AG10803 (cell line): Measurements from ENCODE around the gene CEND1.

Experiments
- DNase-seq: peaks from one replicate; pipeline ENCODE4 v3.0.0; 2010; ENCODE audit warnings: low read depth
- H3K4me3 ChIP-seq: 2 replicates; pipeline ENCODE4 v1.5.1; 2011; ENCODE audit warnings: mild to moderate bottlenecking, low read length, control low read depth
- TF ChIP-seq, protein P1 (sequence below): conservative IDR thresholded peaks from 2 replicates; pipeline ENCODE4 v1.5.1; 2011; ENCODE audit warnings: mild to moderate bottlenecking, low read length, control low read depth, inconsistent platforms

CEND1 gene

DNA sequence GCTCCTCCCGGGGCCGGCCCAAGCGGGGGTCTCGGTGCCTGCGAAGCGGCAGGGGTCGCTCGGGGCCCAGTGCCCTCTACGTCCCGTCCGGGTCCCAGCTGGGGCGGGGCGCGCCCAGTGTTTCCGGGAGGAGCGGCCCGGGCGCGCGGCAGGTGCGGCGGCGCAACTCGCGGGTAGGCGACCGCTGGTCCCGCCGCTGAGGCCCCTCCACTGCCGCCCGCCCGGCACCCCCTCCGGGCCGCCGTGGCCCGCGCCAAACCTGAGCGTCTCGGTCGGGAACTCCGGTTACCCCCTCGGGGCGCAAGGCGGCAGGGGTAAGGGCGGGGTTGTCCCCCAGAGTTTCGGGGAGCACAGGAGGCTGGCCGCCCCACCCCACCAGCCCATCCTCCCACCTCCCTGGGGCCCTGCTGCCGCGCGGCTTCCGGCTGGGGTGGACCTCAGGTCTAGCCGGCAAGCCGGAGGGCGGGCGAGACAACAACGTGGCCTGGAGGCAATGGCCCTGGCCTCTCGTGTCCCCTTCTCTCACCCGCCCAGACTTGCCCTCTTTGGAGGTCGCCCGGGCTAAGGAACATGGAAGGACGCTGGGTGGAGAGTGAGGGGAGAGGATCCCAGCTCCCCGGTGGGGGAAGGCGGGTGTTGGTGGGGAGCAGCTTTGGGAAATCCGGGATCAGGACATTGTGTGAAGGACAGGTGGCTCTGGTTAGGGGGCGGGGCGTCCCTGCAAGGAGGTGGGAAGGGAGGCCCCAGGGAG, 37.4 kb upstream of the CEND1 start:
- TF ChIP-seq, protein P1, sequence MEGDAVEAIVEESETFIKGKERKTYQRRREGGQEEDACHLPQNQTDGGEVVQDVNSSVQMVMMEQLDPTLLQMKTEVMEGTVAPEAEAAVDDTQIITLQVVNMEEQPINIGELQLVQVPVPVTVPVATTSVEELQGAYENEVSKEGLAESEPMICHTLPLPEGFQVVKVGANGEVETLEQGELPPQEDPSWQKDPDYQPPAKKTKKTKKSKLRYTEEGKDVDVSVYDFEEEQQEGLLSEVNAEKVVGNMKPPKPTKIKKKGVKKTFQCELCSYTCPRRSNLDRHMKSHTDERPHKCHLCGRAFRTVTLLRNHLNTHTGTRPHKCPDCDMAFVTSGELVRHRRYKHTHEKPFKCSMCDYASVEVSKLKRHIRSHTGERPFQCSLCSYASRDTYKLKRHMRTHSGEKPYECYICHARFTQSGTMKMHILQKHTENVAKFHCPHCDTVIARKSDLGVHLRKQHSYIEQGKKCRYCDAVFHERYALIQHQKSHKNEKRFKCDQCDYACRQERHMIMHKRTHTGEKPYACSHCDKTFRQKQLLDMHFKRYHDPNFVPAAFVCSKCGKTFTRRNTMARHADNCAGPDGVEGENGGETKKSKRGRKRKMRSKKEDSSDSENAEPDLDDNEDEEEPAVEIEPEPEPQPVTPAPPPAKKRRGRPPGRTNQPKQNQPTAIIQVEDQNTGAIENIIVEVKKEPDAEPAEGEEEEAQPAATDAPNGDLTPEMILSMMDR: no peak
- DNase-seq: no peak
- no peak overlapping the region for H3K4me3 ChIP-seq

DNA sequence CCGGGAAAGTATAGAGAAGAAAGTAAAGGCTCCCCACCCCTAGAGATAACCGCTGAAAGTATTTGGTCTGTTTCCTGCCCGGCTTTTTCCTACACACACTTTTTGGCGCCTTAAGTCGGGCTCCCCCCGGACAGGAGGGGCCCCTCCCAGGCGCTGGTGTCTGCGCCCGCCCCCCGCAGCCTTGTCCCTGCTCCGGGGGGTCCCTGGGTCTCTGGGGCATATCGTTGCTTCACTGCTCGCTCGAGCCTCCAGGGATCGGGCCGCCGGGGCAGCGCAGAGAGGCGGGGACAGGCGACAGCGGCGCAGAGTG, 36.9 kb upstream of the CEND1 start:
- no peak for DNase-seq
- H3K4me3 ChIP-seq: no peak overlapping the region
- TF ChIP-seq, protein P1: no peak

GRCh38 chr11:826227-826621, 36.3 kb upstream of the CEND1 start:
- no peak overlapping the region for H3K4me3 ChIP-seq
- TF ChIP-seq, protein P1: no peak

DNA sequence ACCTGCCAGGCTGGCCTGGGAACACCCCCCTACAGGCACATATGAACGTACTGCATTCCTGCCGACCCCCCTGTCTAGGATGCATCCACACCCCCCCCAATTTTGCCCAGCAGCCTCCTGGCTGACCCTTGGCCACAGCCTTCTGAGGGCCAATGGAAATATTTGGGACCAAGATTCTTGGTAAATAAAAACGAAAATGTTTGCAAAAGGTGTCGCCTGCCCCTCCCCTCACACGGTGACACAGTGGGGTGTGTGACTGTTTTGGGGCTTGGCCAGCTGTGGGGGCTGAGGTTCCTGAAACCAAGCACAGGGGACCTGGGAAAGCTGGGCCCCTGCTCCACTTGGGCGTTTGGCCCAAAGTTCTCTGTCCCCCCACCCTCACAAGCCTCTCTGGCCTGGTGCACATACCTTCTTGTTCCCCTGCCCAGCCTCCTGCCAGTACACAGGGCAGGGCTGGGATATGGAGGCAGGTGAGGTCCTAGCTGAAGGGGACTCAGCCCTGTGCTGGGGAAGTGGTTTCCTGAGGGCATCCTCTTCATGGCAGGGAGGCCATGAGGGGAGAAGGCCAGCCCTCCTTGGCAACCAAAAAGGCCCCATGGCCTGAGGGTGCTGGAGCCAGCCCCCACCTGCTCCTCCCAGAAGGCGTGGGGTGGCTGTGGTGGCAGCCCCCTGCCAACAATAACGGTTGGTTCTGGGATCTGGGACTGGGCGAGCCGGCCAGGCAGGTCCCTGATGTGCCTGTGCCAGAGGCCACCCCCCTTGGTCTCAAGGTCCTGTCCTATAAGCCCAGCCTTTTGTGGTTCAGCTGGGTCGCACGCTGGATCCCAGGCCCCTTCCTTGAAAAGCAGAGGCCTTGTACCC, 35.7 kb upstream of the CEND1 start:
- no peak overlapping the region for H3K4me3 ChIP-seq
- TF ChIP-seq, protein P1: no peak
- DNase-seq: no peak

More at GRCh38 chr11:826227-826621, 36.3 kb upstream of the CEND1 start:
- DNase-seq: no peak

DNA sequence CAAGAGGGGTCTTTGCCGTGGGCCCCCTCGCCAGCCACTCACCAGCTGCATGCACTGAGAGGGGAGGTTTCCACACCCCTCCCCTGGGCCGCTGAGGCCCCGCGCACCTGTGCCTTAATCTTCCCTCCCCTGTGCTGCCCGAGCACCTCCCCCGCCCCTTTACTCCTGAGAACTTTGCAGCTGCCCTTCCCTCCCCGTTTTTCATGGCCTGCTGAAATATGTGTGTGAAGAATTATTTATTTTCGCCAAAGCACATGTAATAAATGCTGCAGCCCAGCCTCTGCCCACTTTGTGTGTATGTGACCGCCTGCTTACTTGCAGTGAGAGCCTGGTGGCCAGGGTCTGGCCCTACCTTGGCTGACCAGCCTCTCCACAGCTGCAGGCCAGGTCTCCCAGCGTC, 35.1 kb upstream of the CEND1 start:
- no peak for DNase-seq
- H3K4me3 ChIP-seq: no peak overlapping the region
- TF ChIP-seq, protein P1: no peak

DNA sequence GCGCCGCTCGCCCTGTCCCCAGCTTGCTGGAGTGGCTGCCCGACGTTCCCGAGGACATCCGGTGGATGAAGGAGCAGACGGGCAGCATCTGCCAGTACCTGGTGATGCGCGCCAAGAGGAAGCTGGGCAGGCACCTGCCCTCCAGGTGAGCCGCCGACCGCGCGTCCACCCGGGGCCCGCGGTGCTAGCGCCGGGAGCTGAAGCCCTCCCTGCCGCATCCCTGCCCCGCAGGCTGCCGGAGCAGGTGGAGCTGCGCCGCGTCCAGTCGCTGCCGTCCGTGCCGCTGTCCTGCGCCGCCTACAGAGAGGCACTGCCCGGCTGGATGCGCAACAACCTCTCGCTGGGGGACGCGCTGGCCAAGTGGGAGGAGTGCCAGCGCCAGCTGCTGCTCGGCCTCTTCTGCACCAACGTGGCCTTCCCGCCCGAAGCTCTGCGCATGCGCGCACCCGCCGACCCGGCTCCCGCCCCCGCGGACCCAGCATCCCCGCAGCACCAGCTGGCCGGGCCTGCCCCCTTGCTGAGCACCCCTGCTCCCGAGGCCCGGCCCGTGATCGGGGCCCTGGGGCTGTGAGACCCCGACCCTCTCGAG, 34.5 kb upstream of the CEND1 start:
- no peak overlapping the region for H3K4me3 ChIP-seq
- DNase-seq: no peak
- TF ChIP-seq, protein P1: no peak
